Measurements from ENCODE around the gene C7orf57.
A peak's percentile ranks its signal among the peaks of the same experiment; 100 is the strongest.
"Not testable (repeated sequence)": the region's sequence is repeated elsewhere in the genome, so short reads cannot be mapped to it uniquely, and the experiment has no call there.

C7orf57 gene

DNA sequence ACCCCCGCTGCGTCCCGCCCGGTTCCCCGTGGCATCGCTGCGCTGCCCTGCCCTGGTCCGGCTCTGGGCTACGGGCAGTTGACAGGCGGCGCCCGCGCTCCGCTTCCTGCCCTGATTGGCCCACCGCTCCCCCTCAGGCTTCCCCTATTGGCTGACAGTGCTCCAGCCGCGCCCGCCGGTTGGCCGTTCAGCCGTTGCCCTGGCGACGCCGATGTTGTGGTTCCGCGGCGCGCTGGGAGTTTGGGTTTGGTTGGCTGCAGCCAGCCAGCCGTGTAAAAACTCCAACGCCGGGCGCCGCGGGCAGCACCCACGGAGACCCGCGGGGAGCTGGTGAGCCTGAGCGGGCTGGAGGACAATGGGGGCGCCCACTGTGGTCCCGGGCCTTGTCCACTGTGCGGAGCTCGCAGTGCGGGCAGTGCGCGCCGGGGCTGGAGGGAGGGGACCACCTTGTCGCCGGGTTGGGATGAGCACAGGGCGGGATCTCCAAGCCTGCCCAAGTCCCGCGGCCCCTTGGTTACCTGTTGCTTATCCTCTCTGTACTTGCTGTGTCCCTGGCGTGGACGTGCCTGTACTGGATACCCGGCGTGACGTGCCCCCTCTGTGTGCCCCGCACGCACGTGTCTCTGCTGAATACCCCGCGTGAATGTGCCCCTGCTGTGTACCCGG is at the start of gene C7orf57:
Gene C7orf57, plus strand, starts transcription at position 243 of the 666 bp plus-strand sequence. CDS start 766 bp downstream, outside the sequence.
- DNase-seq = peak; percentile 83

DNA sequence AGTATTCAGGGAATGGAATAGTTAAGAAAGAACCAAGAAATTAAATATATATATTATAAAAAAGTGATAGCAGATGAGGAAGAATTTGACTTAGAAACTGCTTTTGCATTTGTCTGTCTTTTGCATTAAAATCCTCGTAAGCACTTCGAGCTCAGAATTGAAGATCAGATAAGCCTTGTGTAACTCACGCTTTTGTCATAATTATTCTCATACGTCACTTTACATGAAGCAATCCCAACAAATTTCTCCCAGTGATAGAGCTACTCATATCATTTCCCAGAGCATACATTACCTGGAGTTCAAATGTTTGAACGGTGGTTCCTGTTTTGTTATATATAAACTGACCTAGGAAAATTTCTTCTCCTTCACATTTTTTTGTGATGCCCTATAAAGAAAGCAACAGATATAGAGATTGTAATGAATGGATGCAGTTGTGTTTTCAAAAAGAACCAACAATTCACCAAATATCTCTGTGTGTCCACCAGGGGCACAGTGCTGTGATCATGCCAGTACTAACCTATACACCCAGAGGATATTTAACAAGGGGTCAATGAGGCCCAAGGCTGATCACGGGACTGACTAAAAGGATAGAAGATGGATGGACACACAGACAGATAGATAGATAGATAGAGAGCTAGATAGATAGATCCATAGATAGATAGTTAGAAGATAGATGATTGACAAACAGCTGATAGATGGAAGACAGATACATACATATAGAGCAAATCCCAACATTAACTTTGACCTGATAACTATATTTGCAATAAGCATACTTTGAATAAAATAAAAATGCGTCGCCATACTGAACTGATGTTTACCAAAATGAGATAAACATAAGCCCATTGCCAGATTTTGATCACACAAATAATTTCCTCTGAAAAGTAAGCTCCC is 46.6 kb upstream of the C7orf57 start:
- DNase-seq = no peak

DNA sequence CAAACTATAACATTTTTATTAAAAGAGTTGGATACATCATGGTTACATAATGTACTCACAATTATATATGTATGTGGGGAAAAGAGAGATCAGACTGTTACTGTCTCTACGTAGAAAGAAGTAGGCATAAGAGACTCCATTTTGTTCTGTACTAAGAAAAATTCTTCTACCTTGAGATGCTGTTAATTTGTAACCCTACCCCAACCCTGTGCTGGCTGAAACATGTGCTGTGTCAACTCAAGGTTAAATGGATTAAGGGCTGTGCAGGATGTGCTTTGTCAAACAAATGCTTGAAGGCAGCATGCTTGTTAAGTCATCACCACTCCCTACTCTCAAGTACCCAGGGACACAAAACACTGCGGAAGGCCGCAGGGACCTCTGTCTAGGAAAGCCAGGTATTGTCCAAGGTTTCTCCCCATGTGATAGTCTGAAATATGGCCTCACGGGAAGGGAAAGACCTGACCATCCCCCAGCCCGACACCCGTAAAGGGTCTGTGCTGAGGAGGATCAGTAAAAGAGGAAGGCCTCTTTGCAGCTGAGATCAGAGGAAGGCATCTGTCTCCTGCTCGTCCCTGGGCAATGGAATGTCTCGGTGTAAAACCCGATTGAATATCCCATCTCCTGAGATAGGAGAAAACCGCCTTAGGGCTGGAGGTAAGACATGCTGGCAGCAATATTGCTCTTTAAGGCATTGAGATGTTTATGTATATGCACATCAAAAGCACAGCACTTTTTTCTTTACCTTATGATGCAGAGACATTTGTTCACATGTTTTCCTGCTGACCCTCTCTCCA is 45.5 kb upstream of the C7orf57 start:
- not testable (repeated sequence) for DNase-seq

DNA sequence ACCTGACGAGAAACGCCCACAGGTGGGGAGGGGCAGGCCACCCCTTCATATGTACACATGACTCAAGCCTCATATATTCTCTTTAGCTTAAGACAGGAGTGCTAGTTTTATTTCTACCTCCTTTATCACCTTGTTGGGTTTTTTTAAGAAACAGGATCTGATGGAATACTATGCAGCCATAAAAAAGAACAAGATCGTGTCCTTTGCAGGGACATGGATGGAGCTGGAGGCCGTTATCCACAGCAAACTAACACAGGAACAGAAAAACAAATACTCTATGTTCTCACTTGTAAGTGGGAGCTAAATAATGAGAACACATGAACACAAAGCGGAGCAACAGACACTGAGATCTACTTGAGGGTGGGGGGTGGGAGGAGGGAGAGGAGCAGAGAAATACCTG is 44.8 kb upstream of the C7orf57 start:
- no peak for DNase-seq

DNA sequence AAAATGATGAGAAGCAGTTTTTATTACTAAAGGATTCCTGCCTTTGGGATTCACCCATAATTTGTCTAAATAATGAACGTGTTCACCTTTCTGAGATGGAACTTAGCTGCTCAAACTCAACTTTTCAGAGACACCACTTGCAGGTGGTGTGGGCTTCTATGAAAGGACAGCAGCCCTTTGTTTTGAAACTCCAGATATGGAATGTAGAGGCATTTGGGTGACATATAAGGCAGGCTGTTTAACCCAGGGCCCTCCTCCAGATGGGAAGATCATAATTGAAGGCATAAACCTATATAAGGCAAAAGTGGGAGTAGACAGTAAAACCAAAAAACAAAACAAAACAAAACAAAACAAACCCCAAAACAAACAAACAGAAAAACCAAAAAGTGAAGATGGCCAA is 44.1 kb upstream of the C7orf57 start:
- no peak for DNase-seq

DNA sequence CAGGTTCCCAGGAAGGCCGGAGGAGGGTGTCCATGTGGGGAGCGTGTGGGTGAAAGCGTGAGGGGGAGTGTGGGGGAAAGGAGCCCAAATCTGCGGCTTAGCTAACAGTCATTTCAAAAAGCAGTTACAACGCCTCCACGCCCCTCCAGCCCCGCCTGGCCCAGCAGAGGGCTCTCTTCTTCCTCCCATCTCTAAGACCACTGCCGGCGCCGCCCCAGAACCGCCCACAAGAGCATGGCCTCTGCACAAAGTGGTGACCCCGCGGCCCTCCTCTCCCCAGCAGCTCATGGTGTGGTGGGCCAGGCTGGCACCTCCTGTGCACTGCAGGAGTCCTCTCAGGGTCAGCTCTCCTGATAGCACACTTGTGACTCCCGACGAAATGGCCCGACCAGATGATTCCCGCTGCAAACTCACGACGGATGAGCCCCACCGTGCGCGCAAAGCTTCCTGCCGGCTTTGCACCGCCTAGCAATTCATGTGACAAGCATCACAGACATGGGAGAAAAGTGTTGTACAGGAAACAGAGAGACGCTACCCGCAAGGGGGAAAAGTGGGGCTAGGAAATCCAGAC is 43.5 kb upstream of the C7orf57 start:
- peak; percentile 72 for DNase-seq

DNA sequence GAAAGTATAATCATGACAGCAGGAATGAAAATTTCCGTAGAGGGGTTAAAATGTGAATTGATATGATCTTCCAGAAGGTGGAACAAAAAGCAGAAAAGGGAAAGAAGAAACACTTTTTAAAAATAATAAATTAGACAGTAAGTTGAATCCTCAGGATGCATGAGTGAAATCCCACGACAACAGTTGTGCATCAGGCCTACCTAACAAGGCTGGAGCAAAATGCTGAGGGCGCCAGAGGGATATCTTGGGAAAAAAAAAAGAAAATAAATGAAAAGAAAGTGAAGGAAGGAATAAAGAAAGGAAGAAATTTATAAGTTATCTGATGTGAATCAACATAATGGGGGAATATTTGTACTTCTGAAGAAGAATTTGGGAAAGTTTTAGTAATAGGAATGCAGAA is 42.9 kb upstream of the C7orf57 start:
- DNase-seq = no peak

DNA sequence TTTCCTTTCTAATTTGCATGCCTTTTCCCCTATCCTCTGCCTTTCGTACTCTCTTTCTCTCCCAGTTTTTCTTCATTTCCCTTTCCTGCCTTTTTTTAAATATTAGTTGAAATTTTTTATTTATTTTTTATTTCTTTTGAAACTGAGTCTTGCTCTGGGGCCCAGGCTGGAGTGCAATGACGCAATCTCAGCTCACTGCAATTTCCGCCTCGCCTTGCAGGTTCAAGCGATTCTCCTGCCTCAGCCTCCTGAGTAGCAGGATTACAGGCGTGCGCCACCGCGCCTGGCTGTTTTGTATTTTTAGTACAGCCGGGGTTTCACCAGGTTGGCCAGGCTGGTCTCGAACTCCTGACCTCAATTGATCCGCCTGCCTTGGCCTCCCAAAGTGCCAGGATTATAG is 35.9 kb upstream of the C7orf57 start:
- no peak for DNase-seq

DNA sequence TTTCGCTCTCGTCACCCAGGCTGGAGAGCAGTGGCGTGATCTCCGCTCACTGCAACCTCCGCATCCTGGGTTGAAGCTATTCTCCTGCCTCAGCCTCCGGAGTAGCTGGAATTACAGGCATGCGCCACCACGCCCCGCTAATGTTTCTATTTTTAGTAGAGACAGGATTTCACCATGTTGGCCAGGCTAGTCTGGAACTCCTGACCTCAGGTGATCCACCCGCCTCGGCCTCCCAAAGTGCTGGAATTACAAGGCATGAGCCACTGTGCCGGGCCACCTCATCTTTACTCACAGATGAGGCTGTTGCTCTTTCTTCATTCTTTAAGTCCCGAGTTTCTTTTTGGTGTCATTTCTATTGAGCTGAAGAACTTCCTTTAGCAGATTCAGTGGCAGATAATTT is 35.2 kb upstream of the C7orf57 start:
- DNase-seq = not testable (repeated sequence)

DNA sequence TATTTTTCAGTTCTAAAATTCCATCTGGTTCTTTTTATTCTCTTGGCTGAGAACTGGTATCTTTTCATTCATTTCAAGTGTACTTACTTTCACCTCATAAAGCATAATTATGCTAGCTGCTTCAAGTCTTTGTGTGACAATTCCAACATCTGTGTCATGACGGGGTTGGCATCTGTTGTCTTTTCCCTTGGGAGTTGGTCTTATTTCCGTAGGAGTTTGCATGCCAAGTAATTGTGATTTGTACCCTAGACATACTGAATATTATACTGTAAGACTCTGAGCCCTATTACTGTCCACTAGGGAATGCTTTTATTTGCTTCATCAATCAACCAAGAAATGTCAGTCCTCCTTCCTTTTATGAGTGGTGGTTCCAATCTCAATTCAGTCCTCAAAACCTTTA is 31.3 kb upstream of the C7orf57 start:
- DNase-seq = no peak

DNA sequence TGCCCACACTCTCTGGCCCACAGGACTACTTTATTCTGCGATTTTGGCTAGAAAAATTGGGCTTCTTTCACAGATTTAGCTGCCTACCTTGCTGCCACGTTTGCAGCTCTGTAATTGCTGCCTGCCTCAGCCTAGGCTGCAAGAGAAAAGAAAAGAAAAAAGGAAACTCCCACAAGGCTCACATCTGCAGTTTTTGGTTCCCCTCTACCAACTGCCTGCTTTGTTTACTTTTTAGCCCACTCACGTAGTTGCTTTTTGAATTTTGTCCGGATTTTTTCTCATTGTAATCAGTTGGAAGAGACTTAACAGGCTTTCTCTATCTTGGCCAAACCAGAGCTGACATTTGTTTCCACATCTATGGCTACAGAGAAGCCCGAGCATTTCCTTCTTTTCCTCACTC is 30.7 kb upstream of the C7orf57 start:
- DNase-seq = no peak

DNA sequence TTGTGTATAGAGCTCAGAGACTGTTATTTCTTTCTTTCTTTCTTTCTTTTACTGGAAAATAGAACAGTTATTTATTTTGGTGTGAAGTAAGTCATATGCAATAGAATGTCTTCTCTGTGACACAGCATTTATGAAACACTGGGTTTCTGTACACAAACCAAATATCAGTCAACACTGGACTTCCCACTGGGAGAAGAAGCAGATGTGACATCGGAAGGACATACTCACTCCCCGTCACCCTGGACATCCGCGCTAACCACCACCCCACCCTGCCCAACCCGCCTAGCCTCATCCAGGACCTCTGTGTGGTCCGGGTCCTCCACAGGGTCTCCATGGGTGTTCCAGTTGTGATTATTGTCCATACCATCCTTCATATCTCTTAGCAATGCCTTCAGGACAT is 28.5 kb upstream of the C7orf57 start:
- DNase-seq = no peak

DNA sequence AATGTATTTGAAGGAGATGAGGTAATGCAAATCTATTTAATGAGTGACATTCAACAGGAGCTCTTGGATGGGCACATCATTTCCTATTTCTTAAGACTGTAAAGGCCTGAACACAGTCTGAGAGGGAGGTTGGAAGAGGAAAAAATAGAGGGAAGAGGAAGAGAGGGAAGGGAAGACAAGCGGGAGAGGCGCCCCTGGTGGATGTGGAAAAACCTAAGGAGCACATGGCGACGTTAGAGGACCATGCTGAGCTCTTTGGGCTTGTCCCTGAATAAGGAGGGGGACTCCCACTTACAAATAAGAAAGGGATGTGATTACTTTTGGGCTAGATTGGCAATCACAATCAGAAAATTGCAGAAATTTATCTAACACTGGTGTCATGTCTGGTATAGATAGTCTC is 26.1 kb upstream of the C7orf57 start:
- no peak for DNase-seq

DNA sequence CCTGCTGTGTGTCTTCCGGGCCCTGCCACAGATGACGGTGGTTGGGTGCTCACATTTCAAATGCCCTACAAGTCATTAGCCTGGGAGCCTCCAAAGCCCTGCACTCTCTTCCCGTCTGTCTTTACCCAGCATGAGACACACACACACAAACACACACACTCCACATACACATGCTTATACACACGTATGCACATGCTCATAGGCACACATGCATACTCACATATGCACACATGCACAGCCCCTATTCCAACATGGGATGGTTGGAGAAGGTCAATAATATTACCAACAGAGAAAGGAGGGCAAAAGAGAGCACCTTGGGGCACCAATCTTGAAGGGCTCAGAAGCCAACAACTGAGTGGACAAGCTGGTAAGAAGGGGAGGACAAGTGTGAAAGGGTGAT is 25.4 kb upstream of the C7orf57 start:
- DNase-seq = no peak

DNA sequence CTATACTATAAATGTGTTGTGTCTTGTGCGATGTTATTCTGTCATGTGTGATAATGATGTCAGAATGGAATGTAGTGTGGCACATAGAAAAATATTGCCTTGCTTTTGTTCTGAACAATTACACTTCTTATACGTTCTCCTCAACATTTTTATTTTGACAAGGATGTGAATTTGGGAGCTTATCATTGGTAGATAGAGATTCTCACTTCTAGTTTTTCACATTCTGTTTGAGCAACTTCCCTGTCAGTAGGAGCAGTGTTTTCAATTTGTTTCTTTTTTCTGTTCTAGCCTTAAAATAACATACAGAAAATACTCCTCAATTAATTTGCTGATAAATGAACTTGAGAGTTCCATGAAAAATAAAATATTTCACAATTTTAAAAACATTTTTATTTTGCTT is 24.0 kb upstream of the C7orf57 start:
- no peak for DNase-seq

DNA sequence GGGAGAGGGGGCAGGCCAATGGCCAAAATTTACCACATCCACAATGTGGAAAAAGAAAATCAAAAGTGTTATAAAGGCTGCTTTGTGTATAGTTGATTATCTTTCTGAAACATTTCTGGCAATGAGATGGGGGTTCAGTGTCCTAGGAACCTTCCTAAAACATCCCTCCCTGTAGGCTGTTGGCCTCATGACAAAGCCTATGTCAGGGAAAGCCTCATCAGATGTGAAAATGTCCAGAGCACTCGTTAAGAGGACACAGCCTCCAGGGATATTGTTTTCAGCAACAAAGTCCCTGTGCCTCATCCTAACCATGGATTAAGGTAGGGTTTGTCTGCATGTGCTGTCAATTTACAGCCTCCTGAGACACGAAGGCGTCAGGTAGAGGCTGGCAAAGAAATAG is 23.4 kb upstream of the C7orf57 start:
- DNase-seq = no peak

DNA sequence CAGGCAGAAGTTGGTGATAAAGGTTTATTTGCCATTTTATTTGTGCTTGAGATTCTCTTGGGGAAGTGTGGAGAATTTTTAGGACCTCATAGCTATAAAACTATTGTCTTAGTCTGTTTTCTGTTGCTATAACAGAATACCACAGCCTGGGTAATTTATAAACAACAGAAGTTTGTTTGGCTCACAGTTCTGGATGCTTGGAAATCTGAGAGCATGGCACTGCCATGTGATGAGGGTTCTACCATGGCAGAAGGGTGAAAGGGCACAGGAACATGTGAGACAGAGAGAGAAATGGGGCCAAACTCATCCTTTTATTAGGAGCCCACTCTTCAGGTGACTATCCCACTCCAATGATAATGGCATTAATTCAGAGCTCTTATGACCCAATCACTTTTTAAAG is 18.7 kb upstream of the C7orf57 start:
- DNase-seq = no peak

DNA sequence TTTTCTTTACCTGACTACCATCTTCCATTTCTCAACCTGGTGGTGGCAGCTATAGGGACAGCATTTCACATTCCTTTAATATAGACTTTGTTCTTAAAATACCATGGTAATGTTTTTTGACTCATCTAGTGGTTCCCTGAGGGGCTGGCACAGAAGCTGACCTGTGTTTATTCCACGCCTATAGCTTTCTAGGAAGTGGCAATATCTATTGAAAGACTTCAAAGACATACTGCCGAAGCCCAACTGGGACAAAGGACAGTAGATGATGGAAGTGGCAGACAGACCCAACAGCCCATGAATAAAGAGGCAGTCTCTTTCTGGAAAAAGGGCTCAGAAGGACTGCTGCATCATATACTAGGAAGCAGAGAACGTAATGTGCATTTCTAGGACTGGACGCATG is 17.7 kb upstream of the C7orf57 start:
- DNase-seq = no peak

DNA sequence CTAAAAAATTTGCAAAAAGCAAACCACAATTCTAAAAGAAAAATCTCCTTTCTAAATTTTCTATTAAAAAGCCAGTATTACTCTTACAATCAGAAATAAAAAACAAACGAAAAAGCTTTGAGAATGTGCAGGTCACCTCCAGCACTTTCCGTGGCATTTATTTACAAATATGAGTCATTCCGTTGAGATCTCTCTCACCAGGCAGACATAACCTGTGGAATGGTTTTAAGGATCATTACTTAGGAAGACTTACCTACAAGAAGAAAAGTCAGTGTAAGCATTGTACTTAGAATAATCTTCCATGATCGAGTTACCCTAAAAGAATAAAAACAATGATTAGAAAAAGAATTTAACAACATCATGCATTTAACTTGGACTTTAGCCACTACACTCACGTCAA is 9.7 kb upstream of the C7orf57 start:
- DNase-seq = no peak

DNA sequence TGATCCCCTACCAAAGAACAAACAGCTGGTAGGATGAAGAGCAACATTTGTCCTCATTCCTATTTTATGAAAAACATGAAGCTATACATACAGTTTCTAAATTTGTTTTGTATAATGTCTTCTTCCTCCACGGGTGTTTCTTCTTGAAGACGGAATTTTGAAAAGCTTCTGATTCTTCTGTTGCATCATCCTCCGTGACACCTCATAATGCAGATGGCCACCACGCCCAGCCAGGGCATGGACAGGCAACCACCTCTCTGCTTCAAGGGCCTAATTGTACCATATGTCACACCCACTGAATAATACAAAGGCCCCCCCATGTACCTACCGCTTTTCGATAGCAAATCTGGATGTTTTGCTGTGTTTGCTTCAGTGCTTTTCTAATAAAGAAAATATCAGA is 6.4 kb upstream of the C7orf57 start, which contains the start of gene SUN3:
Gene SUN3, minus strand, starts transcription at position 170 of the 400 bp plus-strand sequence. Its CDS starts 169 bp downstream, at position 1.
- DNase-seq = no peak

DNA sequence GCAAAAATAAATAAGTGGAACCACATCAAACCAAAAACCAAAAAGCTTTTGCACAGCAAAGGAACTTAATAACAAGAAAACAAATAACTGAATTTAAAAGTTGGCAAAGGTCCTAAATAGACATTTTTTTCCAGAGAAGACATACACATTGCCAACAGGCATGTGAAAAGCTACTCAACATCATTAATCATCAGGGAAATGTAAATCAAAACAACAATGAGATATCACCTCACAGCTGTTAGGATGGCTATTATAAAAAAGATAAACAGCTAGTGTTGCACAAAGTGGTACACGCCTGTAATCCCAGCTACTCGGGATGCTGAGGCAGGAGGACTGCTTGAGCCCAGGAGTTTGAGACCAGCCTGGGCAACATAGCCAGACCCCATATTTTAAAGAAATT is 4.2 kb upstream of the C7orf57 start:
- no peak for DNase-seq

DNA sequence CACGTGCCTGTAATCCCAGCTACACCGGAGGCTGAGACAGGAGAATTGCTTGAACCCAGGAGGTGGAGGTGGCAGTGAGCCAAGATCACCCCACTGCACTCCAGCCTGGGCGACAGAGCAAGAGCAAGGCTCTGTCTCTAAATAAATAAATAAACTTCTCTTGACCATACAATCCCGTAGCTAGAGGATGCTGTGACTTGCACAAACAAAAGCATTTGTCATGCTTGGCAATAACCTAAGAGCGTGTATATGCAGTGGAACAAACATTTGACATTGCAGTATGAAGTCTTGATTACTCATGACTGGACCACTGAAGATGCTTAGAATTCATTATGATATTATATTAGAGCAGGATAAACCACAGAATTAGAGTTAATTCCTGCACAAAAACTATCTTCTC is 1.4 kb upstream of the C7orf57 start:
- DNase-seq = no peak

DNA sequence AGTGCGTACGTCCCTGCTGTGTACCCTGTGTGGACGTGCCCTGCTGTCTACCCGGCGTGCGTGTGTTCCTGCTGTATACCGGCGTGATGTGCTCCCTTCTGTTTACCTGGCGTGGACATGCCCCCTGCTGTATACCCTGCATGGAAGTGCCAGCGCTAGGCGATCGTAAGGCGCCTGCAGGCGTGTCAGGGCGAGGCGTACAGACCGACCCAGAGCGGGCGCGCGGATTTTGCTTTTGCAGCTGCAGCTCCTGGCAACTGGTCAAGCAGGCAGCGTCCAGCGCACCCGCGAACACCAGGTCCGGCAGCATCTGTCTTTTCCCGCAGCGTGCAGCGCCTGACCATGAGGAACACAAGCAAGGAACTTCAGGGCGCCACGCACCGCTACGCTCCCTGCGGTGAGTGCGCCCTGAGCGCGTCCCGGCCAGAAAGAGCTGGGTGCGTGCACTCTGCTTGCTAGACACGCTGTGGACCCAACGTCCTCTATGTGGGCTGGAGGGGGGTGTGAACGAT is 680 bp downstream of the C7orf57 start:
- no peak for DNase-seq

Data from midbrain (tissue), 1 donor.